Hepatocyte (in vitro differentiated cells): ENCODE results near the gene EPN1.

Experiments used
- CTCF ChIP-seq: fragments of 200-600 bp; sonication (generic); IDR thresholded peaks from 2 replicates; pipeline ENCODE4 v1.5.1; 2016; ENCODE audit warnings: antibody characterized with exemption, mild to moderate bottlenecking; ENCODE audit not compliant: poor library complexity
- EZH2 ChIP-seq: fragments of 200-600 bp; sonication (generic); IDR thresholded peaks from 2 replicates; pipeline ENCODE4 v1.6.1; 2016; ENCODE audit warnings: antibody characterized with exemption, mild to moderate bottlenecking, borderline replicate concordance

GRCh38 chr19:55703790-55704215 is 28.8 kb downstream of the EPN1 start:
- TF ChIP-seq CTCF (peak; percentile 32), EZH2 (no peak)
